ENCODE measurements around the gene METTL5. TPM values are rescaled to one million over a fixed set of nuclear protein-coding genes. Genes with fewer than 3 reads are reported as not detected.

Gene METTL5
- total RNA-seq: 58.9 and 59.3 TPM in 2 replicates

GRCh38 chr2:169824373-169825333 is at the start of gene METTL5:
TSS of gene METTL5 (minus strand) at chr2:169824905. CDS start at chr2:169824597, 308 bp downstream.

DNA sequence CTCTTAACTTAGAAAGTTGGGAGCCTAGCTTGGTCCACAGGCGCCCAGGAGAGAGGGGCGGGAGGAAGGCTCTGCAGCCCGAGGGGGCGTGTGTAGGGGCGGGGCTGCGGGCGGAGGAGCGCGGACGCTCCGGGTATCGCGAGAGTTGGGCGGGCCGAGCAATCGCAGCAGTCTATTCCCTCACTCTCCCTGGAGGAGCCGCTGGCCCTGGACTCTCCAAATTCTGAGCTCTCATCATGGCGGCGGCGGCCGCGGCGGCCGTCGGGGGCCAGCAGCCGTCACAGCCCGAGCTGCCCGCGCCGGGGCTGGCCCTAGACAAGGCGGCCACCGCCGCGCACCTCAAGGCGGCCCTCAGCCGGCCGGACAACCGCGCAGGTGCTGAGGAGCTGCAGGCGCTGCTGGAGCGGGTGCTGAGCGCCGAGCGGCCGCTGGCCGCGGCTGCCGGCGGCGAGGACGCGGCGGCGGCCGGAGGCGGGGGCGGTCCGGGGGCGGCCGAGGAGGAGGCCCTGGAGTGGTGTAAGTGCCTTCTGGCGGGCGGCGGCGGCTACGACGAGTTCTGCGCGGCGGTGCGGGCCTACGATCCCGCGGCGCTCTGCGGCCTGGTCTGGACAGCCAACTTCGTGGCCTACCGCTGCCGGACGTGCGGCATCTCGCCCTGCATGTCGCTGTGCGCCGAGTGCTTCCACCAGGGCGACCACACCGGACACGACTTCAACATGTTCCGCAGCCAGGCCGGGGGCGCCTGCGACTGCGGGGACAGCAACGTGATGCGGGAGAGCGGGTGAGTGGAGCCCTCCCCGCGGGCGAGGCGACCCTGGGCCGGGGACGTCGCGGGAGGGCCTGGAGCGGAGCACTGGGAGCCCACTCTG is 2.8 kb upstream of the METTL5 start, which contains the start of gene UBR3:
TSS of gene UBR3 (plus strand) at position 183 of the 869 bp plus-strand sequence. CDS start at position 237, 54 bp downstream.

GRCh38 chr2:169798718-169799592 is 25.8 kb downstream of the METTL5 start, which contains the start of gene SSB:
TSS of gene SSB (plus strand) at chr2:169798871. CDS start at chr2:169800961, 2,090 bp downstream.

Other genes with a start within 250 kb of the METTL5 start
- 11.6 and 12.9 TPM in 2 replicates for gene PPIG, start 240.6 kb downstream of the METTL5 start, total RNA-seq
- gene CFAP210, start 130.5 kb downstream of the METTL5 start, total RNA-seq: not detected in 2 replicates
- gene PHOSPHO2, start 130.4 kb downstream of the METTL5 start, total RNA-seq: 0.45 and 1.7 TPM in 2 replicates
- gene KLHL23, start 91.1 kb downstream of the METTL5 start, total RNA-seq: 4.8 and 4.9 TPM in 2 replicates
- gene SSB, start 26.0 kb downstream of the METTL5 start, total RNA-seq: 83.5 and 113 TPM in 2 replicates
- 9.1 and 10.4 TPM in 2 replicates for gene UBR3, start 2.5 kb upstream of the METTL5 start, total RNA-seq

Data from bronchus fibroblast of lung (primary cell).